NCI-H2107 treated with DMSO at 0.1 percent for 48 hours (cell line): Measurements from ENCODE around the gene B4GALT5.

ENCODE experiments used
- DNase-seq: peaks from one replicate; lab custom pipeline; 2025; ENCODE audit not compliant: unreplicated experiment; lab: John Stamatoyannopoulos, UW

The B4GALT5 gene

GRCh38 chr20:49587111-49587570 is 126.5 kb downstream of the B4GALT5 start:
- no peak for DNase-seq

DNA sequence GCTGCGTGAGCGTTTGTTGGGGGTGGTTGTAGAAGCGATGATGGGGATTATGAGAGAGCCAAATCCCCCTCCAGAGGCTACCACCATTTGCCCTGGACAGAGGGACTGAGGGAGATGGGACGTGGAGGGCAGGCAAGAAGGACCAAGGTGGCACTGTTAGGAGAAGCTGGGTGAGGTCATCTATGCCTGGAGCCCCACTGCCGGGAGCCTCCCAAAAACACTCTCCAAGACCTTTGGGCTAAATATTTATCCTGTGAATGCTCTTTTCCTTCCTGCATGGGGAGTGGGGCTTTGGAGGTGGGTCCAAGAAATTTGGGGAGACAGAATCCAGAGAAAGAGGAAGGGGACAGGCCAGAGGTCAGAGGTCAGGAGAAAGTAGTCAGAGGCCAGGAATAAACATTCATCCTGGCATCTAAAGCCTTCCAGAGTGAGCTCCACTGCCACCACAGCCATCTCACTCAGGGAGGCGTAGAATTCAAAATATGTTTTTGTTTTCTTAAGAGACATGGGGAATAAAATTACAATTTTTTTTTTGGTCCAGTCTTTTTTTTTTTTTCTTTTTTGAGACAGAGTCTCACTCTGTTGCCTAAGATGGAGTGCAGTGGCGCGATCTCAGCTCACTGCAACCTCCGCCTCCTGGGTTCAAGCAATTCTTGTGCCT is 128.0 kb downstream of the B4GALT5 start:
- no peak for DNase-seq

GRCh38 chr20:49584418-49585382 is 129.0 kb downstream of the B4GALT5 start:
- DNase-seq, result no peak

- peak; percentile 53 for DNase-seq
These were observed 129.8 kb downstream of the B4GALT5 start for GRCh38 chr20:49583669-49584417.

DNA sequence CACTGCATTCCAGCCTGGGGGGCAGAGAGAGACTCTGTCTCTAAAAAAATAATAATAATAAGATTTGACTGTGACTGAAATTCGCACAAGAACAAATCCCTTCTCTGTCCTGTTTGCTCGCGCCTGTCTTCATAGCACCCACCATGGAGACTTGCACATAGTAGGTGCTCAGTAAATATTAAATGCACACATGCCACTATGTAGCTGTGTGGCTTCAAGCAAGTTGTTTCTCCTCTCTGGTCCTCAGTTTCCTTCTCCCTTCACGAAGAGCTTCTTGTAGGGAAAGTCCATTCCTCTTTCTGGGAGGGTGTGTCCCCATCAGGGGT is 130.4 kb downstream of the B4GALT5 start:
- no peak for DNase-seq
